Measurements from ENCODE around the gene HIGD1C. TPM values are rescaled to one million over a fixed set of nuclear protein-coding genes. Genes with fewer than 3 reads are reported as not detected.

HIGD1C gene
- total RNA-seq, 1 donor from 2014 or later = not detected

GRCh38 chr12:50934981-50935807, 17.1 kb upstream of the HIGD1C start:
- DNase-seq = no peak
- TF ChIP-seq CTCF (IDR thresholded peaks at IDR 0.05; ENCODE audit: borderline replicate concordance) = no peak
- Histone ChIP-seq H3K27ac (replicated peaks) (peak overlapping the region; percentile 79), H3K36me3 (peaks cover 27% of the 10 kb centered on the region), H3K4me3 (peak overlapping the region; percentile 16), H3K4me1 (peaks cover 52% of the 10 kb centered on the region), H3K9me3 (replicated peaks) (no peaks in the 10 kb centered on the region), H3K27me3 (ENCODE audit: low read depth) (no peaks in the 10 kb centered on the region)
- intact Hi-C loops (cut with micrococcal nuclease) = no loop called here

GRCh38 chr12:50936821-50937530, 15.4 kb upstream of the HIGD1C start:
- no peak for TF ChIP-seq CTCF (IDR thresholded peaks at IDR 0.05; ENCODE audit: borderline replicate concordance)
- H3K9me3 ChIP-seq (replicated peaks) = no peaks in the 10 kb centered on the region
- no peak overlapping the region for H3K27ac ChIP-seq (replicated peaks)
- H3K27me3 ChIP-seq (ENCODE audit: low read depth) = no peaks in the 10 kb centered on the region
- peaks cover 41% of the 10 kb centered on the region for H3K4me1 ChIP-seq
- no peak overlapping the region for H3K4me3 ChIP-seq
- no peak for DNase-seq
- intact Hi-C loops (cut with micrococcal nuclease) = no loop called here
- peaks cover 9% of the 10 kb centered on the region for H3K36me3 ChIP-seq

DNA sequence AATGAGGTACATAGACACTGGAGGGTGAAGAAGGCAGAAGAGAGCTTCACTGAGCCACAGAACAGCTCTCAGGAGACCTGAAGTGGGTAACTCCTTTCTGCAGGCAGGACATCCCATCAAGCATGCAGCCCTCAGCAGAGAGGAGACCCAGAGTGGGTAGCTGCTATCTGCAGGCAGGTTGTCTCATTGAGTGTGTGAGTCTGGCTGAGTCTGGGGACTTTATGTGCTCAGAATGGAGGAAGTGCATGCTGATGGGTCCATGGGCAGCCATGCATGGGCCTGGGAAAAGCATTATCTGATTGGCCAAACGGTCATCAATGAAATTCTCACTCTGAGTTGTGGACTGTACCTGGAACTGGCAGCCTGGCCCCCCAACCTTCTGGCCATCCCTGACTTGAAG, 14.7 kb upstream of the HIGD1C start:
- Histone ChIP-seq H3K4me3 (no peak overlapping the region), H3K36me3 (peaks cover 9% of the 10 kb centered on the region), H3K9me3 (replicated peaks) (no peaks in the 10 kb centered on the region), H3K27ac (replicated peaks) (no peak overlapping the region), H3K4me1 (peaks cover 39% of the 10 kb centered on the region), H3K27me3 (ENCODE audit: low read depth) (no peaks in the 10 kb centered on the region)
- intact Hi-C loops (cut with micrococcal nuclease) = no loop called here
- TF ChIP-seq CTCF (IDR thresholded peaks at IDR 0.05; ENCODE audit: borderline replicate concordance) = no peak
- DNase-seq = no peak

- intact Hi-C loops (cut with micrococcal nuclease) = no loop called here
- no peak for TF ChIP-seq CTCF (IDR thresholded peaks at IDR 0.05; ENCODE audit: borderline replicate concordance)
- H3K9me3 ChIP-seq (replicated peaks) = no peaks in the 10 kb centered on the region
- peaks cover under 1% of the 10 kb centered on the region for H3K36me3 ChIP-seq
- no peak for DNase-seq
- no peak overlapping the region for H3K27ac ChIP-seq (replicated peaks)
- no peak overlapping the region for H3K4me3 ChIP-seq
- no peaks in the 10 kb centered on the region for H3K27me3 ChIP-seq (ENCODE audit: low read depth)
- peaks cover 9% of the 10 kb centered on the region for H3K4me1 ChIP-seq
Measured at GRCh38 chr12:50947933-50948626, 4.3 kb upstream of the HIGD1C start.

- DNase-seq = no peak
- no peak for TF ChIP-seq CTCF (IDR thresholded peaks at IDR 0.05; ENCODE audit: borderline replicate concordance)
- Histone ChIP-seq H3K36me3 (peaks cover 3% of the 10 kb centered on the region), H3K4me1 (peaks cover 9% of the 10 kb centered on the region), H3K9me3 (replicated peaks) (no peaks in the 10 kb centered on the region), H3K27ac (replicated peaks) (no peak overlapping the region), H3K27me3 (ENCODE audit: low read depth) (no peaks in the 10 kb centered on the region), H3K4me3 (no peak overlapping the region)
- intact Hi-C loops (cut with micrococcal nuclease) = no loop called here
Measured at GRCh38 chr12:50948798-50949197, 3.5 kb upstream of the HIGD1C start.
